ENCODE data around the gene MAST2.

DNA sequence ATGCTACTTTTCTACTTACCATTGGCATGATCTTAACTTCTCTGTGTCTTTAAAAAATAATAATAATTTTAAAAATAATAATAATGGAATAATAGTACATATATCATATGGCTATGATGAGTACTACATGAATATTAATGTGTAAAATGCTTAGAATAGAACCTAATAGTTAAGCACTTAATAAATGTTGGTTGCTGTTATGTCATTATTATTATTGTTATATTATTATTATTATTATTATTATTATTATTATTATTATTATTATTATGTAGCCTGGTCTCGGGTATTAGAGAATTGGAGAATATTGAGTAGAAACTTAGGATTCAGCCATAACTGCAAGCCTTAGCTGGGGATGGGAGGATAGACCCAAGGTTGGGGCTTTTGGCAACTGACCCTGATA, 108.2 kb downstream of the MAST2 start:
- TF ChIP-seq EP300 (IDR thresholded peaks at IDR 0.05) (no peak), POLR2A (IDR thresholded peaks at IDR 0.05; ENCODE audit: low read depth) (no peak), POLR2AphosphoS5 (IDR thresholded peaks at IDR 0.05) (no peak)
- TF ChIP-seq, protein P1, sequence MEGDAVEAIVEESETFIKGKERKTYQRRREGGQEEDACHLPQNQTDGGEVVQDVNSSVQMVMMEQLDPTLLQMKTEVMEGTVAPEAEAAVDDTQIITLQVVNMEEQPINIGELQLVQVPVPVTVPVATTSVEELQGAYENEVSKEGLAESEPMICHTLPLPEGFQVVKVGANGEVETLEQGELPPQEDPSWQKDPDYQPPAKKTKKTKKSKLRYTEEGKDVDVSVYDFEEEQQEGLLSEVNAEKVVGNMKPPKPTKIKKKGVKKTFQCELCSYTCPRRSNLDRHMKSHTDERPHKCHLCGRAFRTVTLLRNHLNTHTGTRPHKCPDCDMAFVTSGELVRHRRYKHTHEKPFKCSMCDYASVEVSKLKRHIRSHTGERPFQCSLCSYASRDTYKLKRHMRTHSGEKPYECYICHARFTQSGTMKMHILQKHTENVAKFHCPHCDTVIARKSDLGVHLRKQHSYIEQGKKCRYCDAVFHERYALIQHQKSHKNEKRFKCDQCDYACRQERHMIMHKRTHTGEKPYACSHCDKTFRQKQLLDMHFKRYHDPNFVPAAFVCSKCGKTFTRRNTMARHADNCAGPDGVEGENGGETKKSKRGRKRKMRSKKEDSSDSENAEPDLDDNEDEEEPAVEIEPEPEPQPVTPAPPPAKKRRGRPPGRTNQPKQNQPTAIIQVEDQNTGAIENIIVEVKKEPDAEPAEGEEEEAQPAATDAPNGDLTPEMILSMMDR (IDR thresholded peaks at IDR 0.05) = no peak

All from esophagus muscularis mucosa (tissue), 4 donors.